ENCODE measurements around the gene S1PR3.

Gene S1PR3

GRCh38 chr9:88997646-88998045 is 6.4 kb downstream of the S1PR3 start:
- no peak for DNase-seq (ENCODE audit: extremely low spot score)
- POLR2A ChIA-PET: no interaction called here
- TF ChIP-seq TARDBP (IDR thresholded peaks at IDR 0.05) (no peak), SP1 (IDR thresholded peaks at IDR 0.05) (no peak), L3MBTL2 (conservative IDR thresholded peaks at IDR 0.05) (no peak), ZNF384 (IDR thresholded peaks at IDR 0.05) (no peak), HDGF (IDR thresholded peaks at IDR 0.05; ENCODE audit: borderline replicate concordance) (no peak), NFRKB (IDR thresholded peaks at IDR 0.05) (no peak), FOXM1 (IDR thresholded peaks at IDR 0.05; ENCODE audit: borderline replicate concordance) (no peak), SUZ12 (IDR thresholded peaks at IDR 0.05) (no peak), LEF1 (IDR thresholded peaks at IDR 0.05; ENCODE audit: borderline replicate concordance) (no peak), BHLHE40 (IDR thresholded peaks at IDR 0.05; ENCODE audit: borderline replicate concordance) (no peak), FOXA1 (IDR thresholded peaks at IDR 0.05) (no peak), ELF4 (IDR thresholded peaks at IDR 0.05) (no peak), ARNT (IDR thresholded peaks at IDR 0.05) (no peak), FOXK2 (IDR thresholded peaks at IDR 0.05) (no peak), CTBP1 (IDR thresholded peaks at IDR 0.05; ENCODE audit: borderline replicate concordance) (no peak)
- TF ChIP-seq, protein P1, sequence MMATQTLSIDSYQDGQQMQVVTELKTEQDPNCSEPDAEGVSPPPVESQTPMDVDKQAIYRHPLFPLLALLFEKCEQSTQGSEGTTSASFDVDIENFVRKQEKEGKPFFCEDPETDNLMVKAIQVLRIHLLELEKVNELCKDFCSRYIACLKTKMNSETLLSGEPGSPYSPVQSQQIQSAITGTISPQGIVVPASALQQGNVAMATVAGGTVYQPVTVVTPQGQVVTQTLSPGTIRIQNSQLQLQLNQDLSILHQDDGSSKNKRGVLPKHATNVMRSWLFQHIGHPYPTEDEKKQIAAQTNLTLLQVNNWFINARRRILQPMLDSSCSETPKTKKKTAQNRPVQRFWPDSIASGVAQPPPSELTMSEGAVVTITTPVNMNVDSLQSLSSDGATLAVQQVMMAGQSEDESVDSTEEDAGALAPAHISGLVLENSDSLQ (IDR thresholded peaks at IDR 0.05): no peak
- CTCF ChIA-PET: no interaction called here

DNA sequence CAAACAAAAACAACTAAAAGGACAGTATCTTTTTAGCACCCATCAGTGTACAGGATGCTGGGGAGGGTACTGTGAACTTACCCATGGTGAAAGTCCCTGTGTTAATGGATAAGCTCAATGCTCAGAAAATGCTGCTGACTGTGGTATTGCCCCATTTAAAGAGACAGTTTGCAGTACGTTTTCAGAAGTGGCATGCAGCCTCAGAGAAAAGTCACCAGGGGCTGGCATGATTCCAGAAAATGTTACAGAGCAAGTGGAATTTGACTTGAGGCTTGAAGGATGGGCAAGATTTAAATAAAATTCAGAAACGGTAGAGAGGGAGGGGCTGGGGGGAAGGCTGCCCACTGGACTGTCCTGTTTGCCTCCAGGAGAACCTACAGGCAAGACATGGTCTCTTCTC is 7.2 kb downstream of the S1PR3 start:
- DNase-seq (ENCODE audit: extremely low spot score): no peak
- TF ChIP-seq SUZ12 (IDR thresholded peaks at IDR 0.05) (no peak), FOXK2 (IDR thresholded peaks at IDR 0.05) (no peak), SP1 (IDR thresholded peaks at IDR 0.05) (no peak), TARDBP (IDR thresholded peaks at IDR 0.05) (no peak), BHLHE40 (IDR thresholded peaks at IDR 0.05; ENCODE audit: borderline replicate concordance) (no peak), FOXA1 (IDR thresholded peaks at IDR 0.05) (no peak), FOXM1 (IDR thresholded peaks at IDR 0.05; ENCODE audit: borderline replicate concordance) (no peak), HDGF (IDR thresholded peaks at IDR 0.05; ENCODE audit: borderline replicate concordance) (no peak), ARNT (IDR thresholded peaks at IDR 0.05) (no peak), ZNF384 (IDR thresholded peaks at IDR 0.05) (no peak), CTBP1 (IDR thresholded peaks at IDR 0.05; ENCODE audit: borderline replicate concordance) (no peak), L3MBTL2 (conservative IDR thresholded peaks at IDR 0.05) (no peak)
- TF ChIP-seq, protein P1 (IDR thresholded peaks at IDR 0.05): no peak
- CTCF ChIA-PET: no interaction called here
- POLR2A ChIA-PET: no interaction called here

DNA sequence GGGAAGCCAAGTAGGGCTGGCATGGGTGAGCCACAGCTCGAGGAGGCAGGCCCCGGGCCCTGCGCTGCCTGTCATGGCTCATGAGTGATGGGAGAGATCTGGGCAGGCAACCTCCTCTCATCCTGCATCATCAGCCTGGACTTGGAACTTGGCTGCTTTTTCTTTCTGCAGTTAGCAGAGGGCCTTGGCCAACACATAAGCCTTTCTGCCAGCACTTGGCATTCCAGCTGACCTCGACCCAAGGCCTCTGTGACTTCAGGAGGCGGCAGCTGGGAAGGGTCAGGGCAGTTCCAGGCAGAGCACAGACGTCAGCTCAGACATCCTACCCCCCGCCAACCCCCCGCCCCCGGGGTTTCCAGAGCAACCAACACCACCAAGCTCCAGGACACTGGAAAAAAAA is 7.6 kb downstream of the S1PR3 start:
- DNase-seq (ENCODE audit: extremely low spot score): no peak
- ChIA-PET CTCF (no interaction called here), POLR2A (no interaction called here)
- TF ChIP-seq, protein P1 (IDR thresholded peaks at IDR 0.05): no peak
- TF ChIP-seq CTBP1 (IDR thresholded peaks at IDR 0.05; ENCODE audit: borderline replicate concordance) (no peak), LEF1 (IDR thresholded peaks at IDR 0.05; ENCODE audit: borderline replicate concordance) (no peak), ELF4 (IDR thresholded peaks at IDR 0.05) (no peak), SUZ12 (IDR thresholded peaks at IDR 0.05) (no peak), ARNT (IDR thresholded peaks at IDR 0.05) (no peak), FOXM1 (IDR thresholded peaks at IDR 0.05; ENCODE audit: borderline replicate concordance) (no peak), TARDBP (IDR thresholded peaks at IDR 0.05) (no peak), L3MBTL2 (conservative IDR thresholded peaks at IDR 0.05) (no peak), FOXA1 (IDR thresholded peaks at IDR 0.05) (no peak), BHLHE40 (IDR thresholded peaks at IDR 0.05; ENCODE audit: borderline replicate concordance) (no peak)

- DNase-seq (ENCODE audit: extremely low spot score): no peak
- CTCF ChIA-PET: interaction anchor here (0.7 kb wide), 1 partner anchor 77 kb away, joined by 3 read pairs; no protein-coding TSS in a partner anchor
- no peak for TF ChIP-seq FOXM1 (IDR thresholded peaks at IDR 0.05; ENCODE audit: borderline replicate concordance)
- no peak for TF ChIP-seq BHLHE40 (IDR thresholded peaks at IDR 0.05; ENCODE audit: borderline replicate concordance)
- no peak for TF ChIP-seq HDGF (IDR thresholded peaks at IDR 0.05; ENCODE audit: borderline replicate concordance)
- TF ChIP-seq SUZ12 (IDR thresholded peaks at IDR 0.05): no peak
- no peak for TF ChIP-seq ZNF384 (IDR thresholded peaks at IDR 0.05)
- no peak for TF ChIP-seq ARNT (IDR thresholded peaks at IDR 0.05)
- no peak for TF ChIP-seq FOXK2 (IDR thresholded peaks at IDR 0.05)
- no peak for TF ChIP-seq ELF4 (IDR thresholded peaks at IDR 0.05)
- no peak for TF ChIP-seq TARDBP (IDR thresholded peaks at IDR 0.05)
- TF ChIP-seq SP1 (IDR thresholded peaks at IDR 0.05): no peak
- POLR2A ChIA-PET: no interaction called here
Measured at GRCh38 chr9:89000371-89000781, 9.1 kb downstream of the S1PR3 start.

GRCh38 chr9:89000973-89001916 is 10.0 kb downstream of the S1PR3 start:
- POLR2A ChIA-PET: no interaction called here
- no peak for TF ChIP-seq TARDBP (IDR thresholded peaks at IDR 0.05)
- no peak for TF ChIP-seq ARNT (IDR thresholded peaks at IDR 0.05)
- TF ChIP-seq FOXA1 (IDR thresholded peaks at IDR 0.05): no peak
- TF ChIP-seq, protein P1 (IDR thresholded peaks at IDR 0.05): no peak
- no peak for TF ChIP-seq FOXK2 (IDR thresholded peaks at IDR 0.05)
- no peak for TF ChIP-seq SP1 (IDR thresholded peaks at IDR 0.05)
- TF ChIP-seq ELF4 (IDR thresholded peaks at IDR 0.05): no peak
- no peak for TF ChIP-seq NFRKB (IDR thresholded peaks at IDR 0.05)
- no peak for TF ChIP-seq L3MBTL2 (conservative IDR thresholded peaks at IDR 0.05)
- TF ChIP-seq HDGF (IDR thresholded peaks at IDR 0.05; ENCODE audit: borderline replicate concordance): no peak
- TF ChIP-seq FOXM1 (IDR thresholded peaks at IDR 0.05; ENCODE audit: borderline replicate concordance): no peak
- TF ChIP-seq ZNF384 (IDR thresholded peaks at IDR 0.05): no peak
- no peak for TF ChIP-seq LEF1 (IDR thresholded peaks at IDR 0.05; ENCODE audit: borderline replicate concordance)
- CTCF ChIA-PET: no interaction called here
- DNase-seq (ENCODE audit: extremely low spot score): peak; percentile 77

All from HEK293T (cell line).